Left hindlimb (tissue), 1 donor: ENCODE results near the gene CCL11.

Experiments used
- DNase-seq: peaks from one replicate; pipeline ENCODE4 v3.0.0-alpha.2; 2018

The CCL11 gene

DNA sequence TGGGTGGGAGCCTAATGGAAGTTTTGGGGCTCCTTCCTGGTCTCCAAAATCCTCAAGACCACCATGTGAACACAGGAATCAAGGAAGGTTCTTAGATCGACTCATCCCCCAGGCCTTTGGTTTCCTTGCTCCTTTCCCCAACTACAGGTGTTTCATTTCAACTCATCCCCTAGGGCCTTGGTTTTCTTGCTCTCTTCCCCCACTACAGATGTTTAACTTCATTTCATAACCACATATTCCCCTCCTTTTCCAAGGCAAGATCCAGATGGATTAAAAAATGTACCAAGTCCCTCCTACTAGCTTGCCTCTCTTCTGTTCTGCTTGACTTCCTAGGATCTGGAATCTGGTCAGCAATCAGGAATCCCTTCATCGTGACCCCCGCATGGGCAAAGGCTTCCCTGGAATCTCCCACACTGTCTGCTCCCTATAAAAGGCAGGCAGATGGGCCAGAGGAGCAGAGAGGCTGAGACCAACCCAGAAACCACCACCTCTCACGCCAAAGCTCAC lies at the start of gene CCL11:
Gene CCL11 (plus strand): TSS at position 457 of the 507 bp plus-strand sequence. CDS start 67 bp downstream, outside the sequence.
- no peak for DNase-seq

DNA sequence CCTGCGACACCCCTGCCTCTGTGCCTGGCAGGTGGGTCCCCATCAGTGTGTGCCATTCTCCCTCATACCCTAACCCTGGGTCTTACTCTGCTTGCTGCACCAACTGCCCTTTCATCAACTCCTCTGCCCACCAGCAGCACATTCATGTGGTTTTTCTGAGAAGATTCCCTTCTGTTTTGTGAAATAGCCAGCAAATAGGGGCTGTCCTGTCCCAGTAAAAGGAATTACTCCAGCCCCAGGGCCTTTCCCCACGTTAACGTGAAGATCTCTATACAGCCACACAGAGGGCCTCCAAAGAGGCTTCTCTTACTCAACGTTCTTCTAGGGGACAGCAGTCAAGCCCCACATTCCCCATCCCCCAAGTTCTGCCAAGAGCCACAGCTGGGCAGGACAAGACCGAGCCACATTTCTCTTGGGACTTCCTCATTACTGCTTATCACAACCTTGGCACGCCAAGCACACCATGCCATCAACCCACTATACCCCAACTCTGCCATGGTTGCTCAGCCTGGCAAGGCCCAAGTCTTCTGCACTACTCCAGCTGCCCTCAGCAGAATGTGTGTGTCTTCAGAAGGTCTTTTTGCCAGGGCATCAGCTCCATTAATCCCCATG lies 49.2 kb upstream of the CCL11 start:
- no peak for DNase-seq

DNA sequence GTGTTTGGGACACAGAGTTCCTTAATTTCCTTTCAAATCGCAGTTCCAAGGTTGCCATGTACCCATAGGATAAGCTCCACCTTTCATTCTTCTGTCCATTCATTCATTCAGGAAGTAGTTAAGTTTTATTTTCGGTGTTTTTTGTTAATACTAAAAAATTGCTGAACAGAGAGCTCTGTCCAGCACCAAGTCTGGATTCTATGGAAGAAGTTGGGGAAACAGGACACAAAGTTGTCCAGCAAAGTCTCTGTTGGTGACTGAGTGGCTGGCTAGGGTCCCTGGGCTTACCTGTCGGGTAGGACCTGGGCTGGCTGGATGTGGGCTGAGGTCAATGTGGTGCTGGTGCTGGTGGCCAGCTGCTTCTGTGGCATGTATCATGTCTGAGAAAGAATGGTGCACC lies 48.1 kb upstream of the CCL11 start:
- no peak for DNase-seq

DNA sequence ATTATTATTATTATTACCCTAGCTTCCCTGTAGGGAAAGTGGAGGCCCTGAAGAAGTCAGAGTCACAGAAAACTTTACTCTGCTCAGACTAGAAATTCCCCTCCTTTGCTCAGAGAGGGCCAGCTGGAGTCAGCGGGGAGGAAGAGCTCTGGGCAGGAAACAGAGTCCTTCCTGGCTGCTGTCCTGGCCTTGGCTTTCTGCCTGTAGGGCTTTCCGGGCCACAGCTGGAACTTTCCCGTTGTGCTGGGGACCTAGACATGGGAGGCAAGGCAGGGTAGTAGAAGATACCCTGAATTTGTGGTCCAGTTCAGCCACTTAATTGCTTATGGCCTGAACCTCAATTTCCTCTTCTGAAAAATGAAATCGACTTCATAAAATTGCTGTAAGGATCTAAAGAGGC lies 44.5 kb upstream of the CCL11 start:
- DNase-seq, result peak; percentile 74

DNA sequence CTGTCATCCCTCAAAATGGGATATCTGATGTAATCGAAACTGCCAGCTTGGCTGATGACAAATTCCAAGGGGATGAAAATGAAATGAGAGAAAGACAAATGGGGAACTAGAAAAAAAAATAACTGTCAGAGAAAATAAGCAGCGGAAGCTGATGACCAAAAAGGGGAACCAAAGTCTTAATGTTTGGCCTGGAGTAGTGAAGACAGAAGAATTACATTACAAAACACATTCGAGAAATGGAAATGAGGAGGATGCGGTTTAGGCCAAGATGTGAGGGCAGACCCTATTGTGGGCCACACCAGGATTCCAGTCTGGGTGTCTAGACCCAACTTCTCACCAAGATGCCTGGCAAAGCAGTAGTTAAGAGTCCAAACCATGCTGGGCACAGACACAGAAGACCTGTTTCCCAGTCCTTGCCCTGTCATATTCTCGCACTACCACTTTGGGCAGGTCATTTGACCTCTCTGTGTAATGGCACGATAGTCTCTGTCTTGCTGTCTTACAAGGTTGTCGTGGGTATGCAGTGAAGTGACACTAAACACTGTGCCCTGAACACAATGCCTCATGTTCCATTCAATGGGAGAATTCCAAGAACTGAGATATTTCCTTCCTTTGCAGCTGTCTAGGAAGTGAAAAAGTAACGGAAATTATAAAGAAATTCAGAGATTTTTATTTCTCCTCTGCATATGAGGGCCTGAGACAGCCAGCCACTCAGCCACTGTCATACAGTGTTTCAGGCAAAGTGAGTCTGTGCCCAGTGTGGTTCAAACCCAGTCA lies 42.8 kb upstream of the CCL11 start:
- no peak for DNase-seq

GRCh38 chr17:34243364-34244320 lies 41.9 kb upstream of the CCL11 start:
- no peak for DNase-seq

DNA sequence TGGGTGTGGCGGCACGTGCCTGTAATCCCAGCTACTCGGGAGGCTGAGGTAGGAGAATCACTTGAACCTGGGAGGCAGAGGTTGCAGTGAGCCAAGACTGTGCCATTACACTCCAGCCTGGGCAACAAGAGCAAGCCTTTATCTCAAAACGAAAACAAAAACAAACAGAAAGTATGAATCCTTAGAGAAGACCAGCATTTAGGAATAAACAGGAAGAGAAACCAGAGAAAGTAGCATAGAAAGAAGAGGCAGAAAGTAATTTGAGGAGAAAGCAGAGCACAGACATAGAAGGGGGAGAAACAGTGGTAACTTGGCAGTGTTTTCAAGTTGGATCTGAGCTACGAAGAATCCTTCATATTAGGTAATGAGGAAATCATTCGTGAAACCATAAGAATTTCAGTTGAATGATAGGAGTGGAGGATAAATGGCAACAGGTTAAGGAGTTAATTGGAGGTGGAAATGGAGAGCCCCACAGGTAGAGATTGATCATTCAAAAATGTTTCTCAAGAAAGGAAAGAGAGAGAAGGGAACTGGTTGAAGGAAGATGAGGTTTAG lies 40.1 kb upstream of the CCL11 start:
- no peak for DNase-seq

DNA sequence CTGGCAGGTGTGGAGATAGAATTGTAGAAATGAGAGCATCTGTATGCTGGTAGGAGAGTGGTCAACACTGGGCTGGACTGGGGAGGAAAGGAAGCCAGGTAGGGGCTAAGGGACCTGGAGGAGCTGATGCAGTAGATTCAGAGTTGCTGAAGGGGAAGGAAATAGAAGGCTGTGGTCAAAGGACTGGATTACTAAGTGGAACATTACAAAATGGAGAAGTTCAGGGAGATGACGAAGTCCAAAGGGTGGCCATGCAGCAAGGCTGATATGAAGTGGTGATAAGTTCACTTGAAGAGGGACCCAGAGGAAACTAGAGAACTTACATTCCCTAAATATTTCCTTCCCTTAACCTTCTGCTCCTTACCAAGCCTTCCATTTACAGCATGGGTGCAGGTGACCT lies 39.1 kb upstream of the CCL11 start:
- no peak for DNase-seq

DNA sequence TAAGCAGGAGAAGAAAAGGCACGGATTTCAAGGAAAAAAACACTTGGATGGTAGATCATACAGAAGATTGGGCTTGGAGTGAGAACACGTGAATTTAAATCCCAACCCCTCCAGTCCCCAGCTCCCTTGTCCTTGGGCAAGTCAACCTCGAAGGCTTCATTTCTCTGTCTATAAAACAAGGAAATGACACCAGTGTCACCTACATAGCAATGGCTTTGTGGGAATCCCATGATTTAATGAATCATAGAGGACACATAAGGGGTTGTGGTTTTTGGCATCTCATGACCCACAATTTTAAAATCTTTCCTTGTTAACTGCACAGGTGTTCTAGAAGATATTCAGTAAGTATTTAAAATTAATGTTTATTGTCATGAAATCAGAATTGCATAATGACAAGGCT lies 38.7 kb upstream of the CCL11 start:
- DNase-seq, result no peak

DNA sequence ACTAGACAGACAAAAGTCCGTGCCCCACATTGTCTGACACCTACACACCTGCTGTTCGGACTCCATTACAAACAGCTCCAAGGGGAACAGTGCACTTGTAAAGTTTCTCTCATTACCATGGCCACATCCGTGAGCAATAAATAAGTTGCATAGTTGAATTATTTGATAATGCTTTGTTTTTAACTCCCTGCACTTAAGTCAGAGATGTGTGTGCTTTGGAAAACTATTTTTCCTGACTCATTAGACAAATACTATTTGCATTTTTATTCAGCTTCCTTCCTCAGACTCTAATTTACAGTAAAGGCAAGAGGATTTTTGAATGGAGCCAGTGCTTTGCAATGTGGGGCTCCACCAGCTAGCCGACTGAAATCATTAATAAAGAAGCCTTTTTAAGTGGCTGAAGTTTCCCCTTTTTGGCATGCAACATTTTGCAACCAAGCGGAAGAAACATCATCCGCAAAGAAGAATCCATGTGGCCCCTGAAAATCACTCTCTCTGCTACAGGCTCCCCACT lies 37.0 kb upstream of the CCL11 start:
- DNase-seq, result no peak

DNA sequence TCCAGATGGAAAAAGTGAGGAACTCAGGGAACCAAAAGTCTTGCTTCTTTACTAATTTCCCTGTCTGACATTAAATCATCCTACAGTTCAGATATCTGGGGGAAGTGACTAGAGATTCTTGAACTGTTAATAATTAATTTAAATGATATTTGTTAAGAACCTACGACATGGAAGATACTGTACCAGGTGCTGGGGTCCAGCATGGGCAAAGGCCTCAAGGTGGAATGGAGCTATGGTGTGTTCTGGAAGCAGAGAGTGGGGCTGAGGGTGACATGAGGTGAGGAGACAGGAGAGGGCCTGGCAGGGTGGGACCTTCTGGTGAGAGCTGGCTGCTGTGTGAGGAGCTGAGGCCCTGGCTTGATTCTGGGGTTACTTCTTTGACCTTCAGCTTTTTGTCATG lies 36.5 kb upstream of the CCL11 start:
- DNase-seq, result no peak

- DNase-seq, result no peak
Observed at GRCh38 chr17:34249478-34249877, 36.1 kb upstream of the CCL11 start.

GRCh38 chr17:34251186-34251585 lies 34.4 kb upstream of the CCL11 start:
- DNase-seq, result no peak

DNA sequence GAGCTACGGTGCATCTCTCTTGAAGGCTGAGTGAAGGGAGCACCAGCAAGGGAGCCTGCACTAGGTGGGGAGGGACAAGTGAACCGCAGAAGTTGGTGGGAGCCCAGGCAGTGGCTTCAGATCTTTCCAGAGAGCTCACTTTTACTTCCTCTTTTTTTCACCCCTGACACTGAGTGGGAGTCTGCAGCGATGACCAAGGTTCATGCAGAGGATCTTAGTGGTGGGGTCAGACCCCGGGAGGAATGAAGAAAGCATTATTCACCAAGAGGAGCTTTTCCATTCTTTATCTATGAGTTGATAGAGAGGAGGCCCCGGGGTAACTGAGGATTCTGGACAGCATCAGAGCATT lies 33.5 kb upstream of the CCL11 start:
- DNase-seq, result no peak

DNA sequence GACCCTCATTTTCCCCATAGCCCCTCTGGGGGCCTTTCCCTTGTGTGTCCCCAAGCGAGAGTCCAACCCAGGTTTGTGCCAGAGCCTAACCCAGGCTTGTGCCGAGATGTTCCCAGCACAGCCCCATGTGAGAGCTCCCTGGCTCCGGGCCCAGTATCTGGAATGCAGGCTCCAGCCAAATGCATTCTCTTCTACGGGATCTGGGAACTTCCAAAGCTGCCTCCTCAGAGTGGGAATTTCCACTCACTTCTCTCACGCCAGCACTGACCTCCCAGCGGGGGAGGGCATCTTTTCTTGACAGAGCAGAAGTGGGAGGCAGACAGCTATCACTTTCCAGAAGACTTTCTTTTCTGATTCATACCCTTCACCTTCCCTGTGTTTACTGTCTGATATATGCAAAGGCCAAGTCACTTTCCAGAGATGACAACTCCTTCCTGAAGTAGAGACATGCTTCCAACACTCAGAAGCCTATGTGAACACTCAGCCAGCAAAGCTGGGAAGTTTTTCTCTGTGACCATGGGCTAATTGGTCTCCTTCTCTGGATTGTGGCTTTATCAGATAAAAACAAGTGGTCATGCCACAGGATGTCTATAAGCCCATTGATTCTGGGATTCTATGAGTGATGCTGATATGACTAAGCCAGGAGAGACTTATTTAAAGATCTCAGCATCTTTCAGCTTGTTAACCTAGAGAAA lies 33.0 kb upstream of the CCL11 start:
- peak; percentile 92 for DNase-seq

GRCh38 chr17:34253139-34253525 lies 32.4 kb upstream of the CCL11 start:
- DNase-seq, result no peak

GRCh38 chr17:34254146-34254545 lies 31.4 kb upstream of the CCL11 start:
- DNase-seq, result no peak

DNA sequence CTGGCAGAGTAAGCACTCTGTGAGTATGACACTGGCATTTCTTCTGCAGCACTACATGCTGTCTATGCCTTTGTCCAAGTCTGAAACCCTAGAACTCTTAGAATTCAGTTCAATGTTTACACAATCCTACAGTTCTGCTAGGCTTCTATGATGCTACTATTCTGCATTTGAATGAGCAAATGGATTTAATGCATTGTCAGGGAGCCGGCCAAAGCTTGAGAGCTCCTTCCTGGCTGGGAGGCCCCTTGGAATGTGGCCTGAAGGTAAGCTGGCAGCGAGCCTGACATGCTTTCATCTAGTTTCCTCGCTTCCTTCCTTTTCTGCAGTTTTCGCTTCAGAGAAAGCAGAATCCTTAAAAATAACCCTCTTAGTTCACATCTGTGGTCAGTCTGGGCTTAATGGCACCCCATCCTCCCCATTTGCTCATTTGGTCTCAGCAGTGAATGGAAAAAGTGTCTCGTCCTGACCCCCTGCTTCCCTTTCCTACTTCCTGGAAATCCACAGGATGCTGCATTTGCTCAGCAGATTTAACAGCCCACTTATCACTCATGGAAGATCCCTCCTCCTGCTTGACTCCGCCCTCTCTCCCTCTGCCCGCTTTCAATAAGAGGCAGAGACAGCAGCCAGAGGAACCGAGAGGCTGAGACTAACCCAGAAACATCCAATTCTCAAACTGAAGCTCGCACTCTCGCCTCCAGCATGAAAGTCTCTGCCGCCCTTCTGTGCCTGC lies 30.7 kb upstream of the CCL11 start, which contains the start of gene CCL2:
Gene CCL2 (plus strand): TSS at position 635 of the 730 bp plus-strand sequence. CDS start 65 bp downstream, at position 700.
- DNase-seq, result peak; percentile 86

DNA sequence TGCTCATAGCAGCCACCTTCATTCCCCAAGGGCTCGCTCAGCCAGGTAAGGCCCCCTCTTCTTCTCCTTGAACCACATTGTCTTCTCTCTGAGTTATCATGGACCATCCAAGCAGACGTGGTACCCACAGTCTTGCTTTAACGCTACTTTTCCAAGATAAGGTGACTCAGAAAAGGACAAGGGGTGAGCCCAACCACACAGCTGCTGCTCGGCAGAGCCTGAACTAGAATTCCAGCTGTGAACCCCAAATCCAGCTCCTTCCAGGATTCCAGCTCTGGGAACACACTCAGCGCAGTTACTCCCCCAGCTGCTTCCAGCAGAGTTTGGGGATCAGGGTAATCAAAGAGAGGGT lies 30.2 kb upstream of the CCL11 start:
- no peak for DNase-seq

- no peak for DNase-seq
Observed at GRCh38 chr17:34255841-34256240, 29.7 kb upstream of the CCL11 start.

DNA sequence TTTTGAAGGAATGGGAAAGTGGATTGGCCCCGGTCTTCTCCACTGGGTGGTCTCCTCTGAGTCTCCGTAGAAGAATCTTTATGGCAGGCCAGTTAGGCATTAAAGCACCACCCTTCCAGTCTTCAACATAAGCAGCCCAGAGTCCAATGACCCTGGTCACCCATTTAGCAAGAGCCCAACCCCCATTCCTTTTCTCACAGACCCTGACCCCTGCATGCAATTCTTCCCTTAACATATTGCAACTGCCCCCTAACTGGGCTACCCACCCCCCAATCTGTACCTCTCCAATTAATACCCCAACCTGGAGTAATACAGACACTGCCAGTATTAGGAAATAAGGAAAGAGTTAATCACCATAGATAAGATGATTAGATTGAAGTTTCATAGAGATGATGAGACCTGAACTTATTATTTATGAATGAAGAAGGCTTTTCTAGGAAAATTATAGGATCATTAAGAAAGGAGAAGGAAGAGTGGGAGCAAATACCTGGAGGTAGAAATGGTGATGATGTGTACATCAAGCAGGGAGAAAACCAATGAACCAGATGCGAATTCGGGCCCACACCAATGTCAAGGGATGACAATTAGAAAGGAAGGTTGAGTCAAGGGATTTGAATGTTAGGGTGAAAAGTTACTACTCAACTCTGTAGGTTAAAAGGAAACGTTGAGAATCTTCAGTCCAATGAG lies 28.1 kb upstream of the CCL11 start:
- no peak for DNase-seq
